Smooth muscle cell (in vitro differentiated cells): ENCODE results near the gene MOGAT2. TPM values are rescaled to one million over a fixed set of nuclear protein-coding genes. Genes with fewer than 3 reads are reported as not detected.
A peak's percentile ranks its signal among the peaks of the same experiment; 100 is the strongest.

ENCODE experiments used
- DNase-seq: peaks from one replicate; lab custom pipeline; 2025; ENCODE audit not compliant: unreplicated experiment; lab: John Stamatoyannopoulos, UW
- H2AFZ ChIP-seq: fragments of 200-600 bp; sonication (generic); 2 replicates; pipeline ENCODE4 v1.6.0; 2016; ENCODE audit warnings: antibody characterized with exemption, low read depth, mild to moderate bottlenecking
- H3F3A ChIP-seq: fragments of 200-600 bp; sonication (generic); 2 replicates; pipeline ENCODE4 v1.6.0; 2017; ENCODE audit warnings: antibody characterized with exemption, low read depth
- H3K27ac ChIP-seq: fragments of 200-600 bp; sonication (generic); 2 replicates; pipeline ENCODE4 v1.5.1; 2016; ENCODE audit warnings: low read depth, mild to moderate bottlenecking
- H3K27me3 ChIP-seq: fragments of 200-600 bp; sonication (generic); 2 replicates; pipeline ENCODE4 v1.6.1; 2016; ENCODE audit warnings: low read depth, mild to moderate bottlenecking
- H3K36me3 ChIP-seq: fragments of 200-600 bp; sonication (generic); 2 replicates; pipeline ENCODE4 v1.5.1; 2016; ENCODE audit warnings: low read depth
- H3K4me1 ChIP-seq: fragments of 200-600 bp; sonication (generic); 2 replicates; pipeline ENCODE4 v1.5.1; 2016; ENCODE audit warnings: low read depth
- H3K4me2 ChIP-seq: fragments of 200-600 bp; sonication (generic); 2 replicates; pipeline ENCODE4 v1.6.0; 2016; ENCODE audit warnings: mild to moderate bottlenecking
- H3K4me3 ChIP-seq: fragments of 200-600 bp; sonication (generic); 2 replicates; pipeline ENCODE4 v1.5.1; 2016; ENCODE audit warnings: mild to moderate bottlenecking
- H3K79me2 ChIP-seq: fragments of 200-600 bp; sonication (generic); 2 replicates; pipeline ENCODE4 v1.6.0; 2016; ENCODE audit warnings: low read depth, mild to moderate bottlenecking
- H3K9ac ChIP-seq: fragments of 200-600 bp; sonication (generic); 2 replicates; pipeline ENCODE4 v1.6.0; 2016; ENCODE audit warnings: low read depth
- H3K9me3 ChIP-seq: fragments of 200-600 bp; sonication (generic); replicated peaks from 2 replicates; pipeline ENCODE4 v1.5.1; 2016; ENCODE audit warnings: low read depth
- H4K20me1 ChIP-seq: fragments of 200-600 bp; sonication (generic); 2 replicates; pipeline ENCODE4 v1.6.0; 2016; ENCODE audit warnings: low read depth
- WGBS: methylation state at CpG from one replicate; pipeline ENCODE4 v1.1.7; 2016; ENCODE audit warnings: low lambda C conversion rate; 5-methylcytosine and 5-hydroxymethylcytosine counted together
- polyA plus RNA-seq: library from polyadenylated mRNA; unstranded; fragments of >200 nt; fragmentation: Nextera tagmentation; extraction: Ambion mirVana; gene quantifications from 2 replicates; pipeline ENCODE4 v1.2.1, GENCODE V29; 2016
- total RNA-seq: library from RNA; depleted of rRNA; stranded (reverse); fragments of >200 nt; gene quantifications from 2 replicates; pipeline ENCODE4 v1.2.3, GENCODE V29; 2014
- TF ChIP-seq, protein P1 (sequence below): fragments of 200-600 bp; sonication (generic); IDR thresholded peaks from 2 replicates; pipeline ENCODE4 v1.5.1; 2017; ENCODE audit warnings: borderline replicate concordance, mild to moderate bottlenecking, antibody characterized with exemption; ENCODE audit not compliant: insufficient read depth, poor library complexity, severe bottlenecking

MOGAT2 gene
- total and polyA plus RNA-seq, 2 experiments from 2014 or later = not detected

- Histone ChIP-seq H3K4me3 (no peak overlapping the region), H3F3A (no peaks in the 10 kb centered on the region), H3K4me2 (no peak overlapping the region), H3K36me3 (no peaks in the 10 kb centered on the region), H3K9me3 (no peaks in the 10 kb centered on the region), H3K27ac (no peak overlapping the region), H3K9ac (no peak overlapping the region), H3K79me2 (no peaks in the 10 kb centered on the region), H3K27me3 (no peaks in the 10 kb centered on the region), H3K4me1 (no peaks in the 10 kb centered on the region), H2AFZ (no peak overlapping the region), H4K20me1 (no peaks in the 10 kb centered on the region)
- TF ChIP-seq, protein P1, sequence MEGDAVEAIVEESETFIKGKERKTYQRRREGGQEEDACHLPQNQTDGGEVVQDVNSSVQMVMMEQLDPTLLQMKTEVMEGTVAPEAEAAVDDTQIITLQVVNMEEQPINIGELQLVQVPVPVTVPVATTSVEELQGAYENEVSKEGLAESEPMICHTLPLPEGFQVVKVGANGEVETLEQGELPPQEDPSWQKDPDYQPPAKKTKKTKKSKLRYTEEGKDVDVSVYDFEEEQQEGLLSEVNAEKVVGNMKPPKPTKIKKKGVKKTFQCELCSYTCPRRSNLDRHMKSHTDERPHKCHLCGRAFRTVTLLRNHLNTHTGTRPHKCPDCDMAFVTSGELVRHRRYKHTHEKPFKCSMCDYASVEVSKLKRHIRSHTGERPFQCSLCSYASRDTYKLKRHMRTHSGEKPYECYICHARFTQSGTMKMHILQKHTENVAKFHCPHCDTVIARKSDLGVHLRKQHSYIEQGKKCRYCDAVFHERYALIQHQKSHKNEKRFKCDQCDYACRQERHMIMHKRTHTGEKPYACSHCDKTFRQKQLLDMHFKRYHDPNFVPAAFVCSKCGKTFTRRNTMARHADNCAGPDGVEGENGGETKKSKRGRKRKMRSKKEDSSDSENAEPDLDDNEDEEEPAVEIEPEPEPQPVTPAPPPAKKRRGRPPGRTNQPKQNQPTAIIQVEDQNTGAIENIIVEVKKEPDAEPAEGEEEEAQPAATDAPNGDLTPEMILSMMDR = no peak
- no peak for DNase-seq
- 73% methylated on average over 2 of the region's 2 CpGs for WGBS
Observed at GRCh38 chr11:75757651-75758050, 40.0 kb downstream of the MOGAT2 start.

- 91% methylated on average over 4 of the region's 4 CpGs for WGBS
- Histone ChIP-seq H3K36me3 (no peaks in the 10 kb centered on the region), H3K4me2 (no peak overlapping the region), H3K4me3 (no peak overlapping the region), H2AFZ (no peak overlapping the region), H3K4me1 (no peaks in the 10 kb centered on the region), H3K27me3 (no peaks in the 10 kb centered on the region), H3K27ac (no peak overlapping the region), H3K79me2 (no peaks in the 10 kb centered on the region), H3K9ac (no peak overlapping the region), H4K20me1 (no peaks in the 10 kb centered on the region), H3K9me3 (no peaks in the 10 kb centered on the region), H3F3A (no peaks in the 10 kb centered on the region)
- TF ChIP-seq, protein P1 = no peak
- no peak for DNase-seq
Observed at GRCh38 chr11:75759832-75760231, 42.2 kb downstream of the MOGAT2 start.

GRCh38 chr11:75760243-75760642 is 42.6 kb downstream of the MOGAT2 start:
- Histone ChIP-seq H4K20me1 (no peaks in the 10 kb centered on the region), H3K27ac (no peak overlapping the region), H3K27me3 (no peaks in the 10 kb centered on the region), H3K36me3 (no peaks in the 10 kb centered on the region), H3F3A (no peaks in the 10 kb centered on the region), H2AFZ (no peak overlapping the region), H3K79me2 (no peaks in the 10 kb centered on the region), H3K9me3 (no peaks in the 10 kb centered on the region), H3K4me2 (no peak overlapping the region), H3K4me1 (no peaks in the 10 kb centered on the region), H3K9ac (no peak overlapping the region), H3K4me3 (no peak overlapping the region)
- TF ChIP-seq, protein P1 = no peak
- DNase-seq = no peak

DNA sequence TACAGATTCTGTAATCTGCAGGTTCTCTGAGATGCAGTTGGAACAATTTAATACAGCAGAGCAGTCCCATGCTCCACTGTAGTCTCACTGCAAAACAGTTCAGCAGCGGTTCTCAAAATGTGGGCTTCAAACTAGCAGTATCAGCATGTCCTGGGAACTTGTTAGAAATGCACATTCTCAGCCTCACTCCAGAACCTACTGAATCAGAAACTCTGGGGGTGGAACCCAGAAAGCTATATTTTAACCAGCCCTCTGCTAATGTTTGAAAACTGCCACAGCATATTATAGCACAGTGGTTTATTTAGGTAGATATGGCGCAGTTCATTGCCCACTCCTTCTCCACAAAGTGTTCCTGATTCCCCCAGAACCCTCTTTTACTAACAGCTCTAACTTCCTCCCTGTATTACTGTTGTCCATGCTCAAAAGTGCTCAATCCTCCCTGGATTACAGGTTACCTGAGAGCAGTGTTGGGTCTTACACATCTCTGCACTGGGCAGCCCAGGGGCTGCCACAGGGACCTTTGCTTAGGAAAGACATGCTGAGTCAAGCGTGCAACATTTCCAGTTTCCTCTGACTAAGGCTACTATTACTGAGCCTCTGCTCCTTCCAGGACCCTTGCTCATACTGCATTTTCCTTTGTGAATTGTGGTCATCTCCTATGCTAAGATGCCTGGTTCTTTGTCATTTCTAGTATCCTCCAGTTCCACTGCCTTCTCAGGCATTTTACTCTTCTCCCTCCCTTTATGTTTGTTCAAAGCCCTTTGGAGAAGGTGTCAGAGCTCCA is 43.3 kb downstream of the MOGAT2 start:
- TF ChIP-seq, protein P1 = no peak

More for the DNA sequence above, 43.3 kb downstream of the MOGAT2 start:
- Histone ChIP-seq H4K20me1 (no peaks in the 10 kb centered on the region), H3K9ac (no peak overlapping the region), H3K4me2 (no peak overlapping the region), H3K4me1 (no peaks in the 10 kb centered on the region), H3K79me2 (no peaks in the 10 kb centered on the region), H3K4me3 (no peak overlapping the region), H2AFZ (peak overlapping the region; percentile 45), H3K27me3 (no peaks in the 10 kb centered on the region), H3K36me3 (no peaks in the 10 kb centered on the region), H3K27ac (no peak overlapping the region), H3K9me3 (no peaks in the 10 kb centered on the region), H3F3A (no peaks in the 10 kb centered on the region)
- DNase-seq = no peak
- 78% methylated on average over 3 of the region's 3 CpGs for WGBS
